Measurements from ENCODE around the gene SKP1. TPM values are rescaled to one million over a fixed set of nuclear protein-coding genes. Genes with fewer than 3 reads are reported as not detected.

The SKP1 gene
- total and polyA plus RNA-seq, 9 of the 15 experiments (the other 6 are each of a cell fraction or from before 2014, with no cell fraction given), result 301 to 2,109 (median 639) TPM

DNA sequence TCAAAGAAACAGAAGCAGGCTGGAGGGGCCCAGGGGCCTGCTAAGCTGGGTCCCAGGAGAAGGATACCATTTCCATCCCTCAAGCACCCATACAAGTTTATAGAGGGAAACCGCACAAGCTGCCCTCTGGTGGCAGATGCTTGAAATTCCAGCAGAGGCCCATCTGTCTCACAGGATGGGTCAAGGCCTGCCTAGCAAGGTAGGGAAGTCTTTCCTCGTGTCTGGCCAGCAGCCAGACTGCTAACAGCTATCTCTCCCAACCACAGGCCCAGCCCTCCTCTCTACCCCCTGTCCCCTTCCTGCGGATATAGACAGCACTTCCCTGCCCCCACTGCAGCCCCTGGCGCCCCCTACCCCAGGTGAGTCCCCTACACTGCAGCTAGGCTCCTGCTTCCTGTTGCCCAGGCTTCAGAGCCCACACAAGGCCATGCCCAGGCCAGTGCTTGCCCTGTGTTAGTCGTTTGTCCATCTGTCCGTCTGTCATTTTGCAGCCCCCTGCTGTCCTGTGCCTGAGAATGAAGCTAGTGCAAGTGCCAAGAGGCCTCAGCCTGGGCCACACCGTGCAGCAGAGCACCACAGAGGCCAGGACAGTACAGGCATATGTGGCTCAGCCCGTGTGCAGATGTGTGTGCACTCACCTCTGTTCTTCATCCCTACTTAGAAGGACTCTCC is 36.1 kb downstream of the SKP1 start (continued):
- TF ChIP-seq, protein P1, sequence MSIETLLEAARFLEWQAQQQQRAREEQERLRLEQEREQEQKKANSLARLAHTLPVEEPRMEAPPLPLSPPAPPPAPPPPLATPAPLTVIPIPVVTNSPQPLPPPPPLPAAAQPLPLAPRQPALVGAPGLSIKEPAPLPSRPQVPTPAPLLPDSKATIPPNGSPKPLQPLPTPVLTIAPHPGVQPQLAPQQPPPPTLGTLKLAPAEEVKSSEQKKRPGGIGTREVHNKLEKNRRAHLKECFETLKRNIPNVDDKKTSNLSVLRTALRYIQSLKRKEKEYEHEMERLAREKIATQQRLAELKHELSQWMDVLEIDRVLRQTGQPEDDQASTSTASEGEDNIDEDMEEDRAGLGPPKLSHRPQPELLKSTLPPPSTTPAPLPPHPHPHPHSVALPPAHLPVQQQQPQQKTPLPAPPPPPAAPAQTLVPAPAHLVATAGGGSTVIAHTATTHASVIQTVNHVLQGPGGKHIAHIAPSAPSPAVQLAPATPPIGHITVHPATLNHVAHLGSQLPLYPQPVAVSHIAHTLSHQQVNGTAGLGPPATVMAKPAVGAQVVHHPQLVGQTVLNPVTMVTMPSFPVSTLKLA (conservative IDR thresholded peaks at IDR 0.05), result no peak; a peak in 2 of 4 replicates
- TF ChIP-seq COPS2 (conservative IDR thresholded peaks at IDR 0.05) (no peak), CBFA2T3 (IDR thresholded peaks at IDR 0.05) (peak; percentile 72), TOE1 (IDR thresholded peaks at IDR 0.05; ENCODE audit: borderline replicate concordance) (no peak), TOE1 (CRISPR knock-in tag; IDR thresholded peaks at IDR 0.05; ENCODE audit: borderline replicate concordance, low read depth) (no peak), NCOA2 (IDR thresholded peaks at IDR 0.05; ENCODE audit: partially characterized antibody in 2 of 2) (no peak), NFE2 (IDR thresholded peaks at IDR 0.05; ENCODE audit: low read depth) (no peak), TSC22D4 (tag; IDR thresholded peaks at IDR 0.05) (no peak), DPF2 (IDR thresholded peaks at IDR 0.05) (peak; percentile 80), ZNF707 (CRISPR knock-in tag; conservative IDR thresholded peaks at IDR 0.05) (no peak), ZNF121 (CRISPR knock-in tag; conservative IDR thresholded peaks at IDR 0.05) (no peak), TFAM (CRISPR knock-in tag; conservative IDR thresholded peaks at IDR 0.05) (no peak), TCFL5 (CRISPR knock-in tag; conservative IDR thresholded peaks at IDR 0.05) (no peak), ZNF124 (CRISPR knock-in tag; IDR thresholded peaks at IDR 0.05) (no peak), RCOR1 (IDR thresholded peaks at IDR 0.05; ENCODE audit: borderline replicate concordance in 1 of 2, low read depth in 2 of 2, low read length in 2 of 2) (peak in 1 of 2 experiments; percentile 87; a peak in 2 of 4 replicates), SMC3 (conservative IDR thresholded peaks at IDR 0.05; ENCODE audit: insufficient read depth, low read depth, low read length) (peak; percentile 79), ZC3H8 (IDR thresholded peaks at IDR 0.05) (no peak), GTF2F1 (IDR thresholded peaks at IDR 0.05; ENCODE audit: low read depth, low read length) (no peak), LCOR (CRISPR knock-in tag; IDR thresholded peaks at IDR 0.05) (no peak), BDP1 (IDR thresholded peaks at IDR 0.05; ENCODE audit: insufficient read depth, insufficient read length) (no peak)
- TF ChIP-seq, protein P2, sequence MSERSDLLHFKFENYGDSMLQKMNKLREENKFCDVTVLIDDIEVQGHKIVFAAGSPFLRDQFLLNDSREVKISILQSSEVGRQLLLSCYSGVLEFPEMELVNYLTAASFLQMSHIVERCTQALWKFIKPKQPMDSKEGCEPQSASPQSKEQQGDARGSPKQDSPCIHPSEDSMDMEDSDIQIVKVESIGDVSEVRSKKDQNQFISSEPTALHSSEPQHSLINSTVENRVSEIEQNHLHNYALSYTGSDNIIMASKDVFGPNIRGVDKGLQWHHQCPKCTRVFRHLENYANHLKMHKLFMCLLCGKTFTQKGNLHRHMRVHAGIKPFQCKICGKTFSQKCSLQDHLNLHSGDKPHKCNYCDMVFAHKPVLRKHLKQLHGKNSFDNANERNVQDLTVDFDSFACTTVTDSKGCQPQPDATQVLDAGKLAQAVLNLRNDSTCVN (CRISPR knock-in tag; IDR thresholded peaks at IDR 0.05), result no peak
- TF ChIP-seq, protein P3, sequence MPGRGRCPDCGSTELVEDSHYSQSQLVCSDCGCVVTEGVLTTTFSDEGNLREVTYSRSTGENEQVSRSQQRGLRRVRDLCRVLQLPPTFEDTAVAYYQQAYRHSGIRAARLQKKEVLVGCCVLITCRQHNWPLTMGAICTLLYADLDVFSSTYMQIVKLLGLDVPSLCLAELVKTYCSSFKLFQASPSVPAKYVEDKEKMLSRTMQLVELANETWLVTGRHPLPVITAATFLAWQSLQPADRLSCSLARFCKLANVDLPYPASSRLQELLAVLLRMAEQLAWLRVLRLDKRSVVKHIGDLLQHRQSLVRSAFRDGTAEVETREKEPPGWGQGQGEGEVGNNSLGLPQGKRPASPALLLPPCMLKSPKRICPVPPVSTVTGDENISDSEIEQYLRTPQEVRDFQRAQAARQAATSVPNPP (IDR thresholded peaks at IDR 0.05; ENCODE audit: borderline replicate concordance, insufficient read depth, insufficient read length), result no peak
- TF ChIP-seq, protein P4, sequence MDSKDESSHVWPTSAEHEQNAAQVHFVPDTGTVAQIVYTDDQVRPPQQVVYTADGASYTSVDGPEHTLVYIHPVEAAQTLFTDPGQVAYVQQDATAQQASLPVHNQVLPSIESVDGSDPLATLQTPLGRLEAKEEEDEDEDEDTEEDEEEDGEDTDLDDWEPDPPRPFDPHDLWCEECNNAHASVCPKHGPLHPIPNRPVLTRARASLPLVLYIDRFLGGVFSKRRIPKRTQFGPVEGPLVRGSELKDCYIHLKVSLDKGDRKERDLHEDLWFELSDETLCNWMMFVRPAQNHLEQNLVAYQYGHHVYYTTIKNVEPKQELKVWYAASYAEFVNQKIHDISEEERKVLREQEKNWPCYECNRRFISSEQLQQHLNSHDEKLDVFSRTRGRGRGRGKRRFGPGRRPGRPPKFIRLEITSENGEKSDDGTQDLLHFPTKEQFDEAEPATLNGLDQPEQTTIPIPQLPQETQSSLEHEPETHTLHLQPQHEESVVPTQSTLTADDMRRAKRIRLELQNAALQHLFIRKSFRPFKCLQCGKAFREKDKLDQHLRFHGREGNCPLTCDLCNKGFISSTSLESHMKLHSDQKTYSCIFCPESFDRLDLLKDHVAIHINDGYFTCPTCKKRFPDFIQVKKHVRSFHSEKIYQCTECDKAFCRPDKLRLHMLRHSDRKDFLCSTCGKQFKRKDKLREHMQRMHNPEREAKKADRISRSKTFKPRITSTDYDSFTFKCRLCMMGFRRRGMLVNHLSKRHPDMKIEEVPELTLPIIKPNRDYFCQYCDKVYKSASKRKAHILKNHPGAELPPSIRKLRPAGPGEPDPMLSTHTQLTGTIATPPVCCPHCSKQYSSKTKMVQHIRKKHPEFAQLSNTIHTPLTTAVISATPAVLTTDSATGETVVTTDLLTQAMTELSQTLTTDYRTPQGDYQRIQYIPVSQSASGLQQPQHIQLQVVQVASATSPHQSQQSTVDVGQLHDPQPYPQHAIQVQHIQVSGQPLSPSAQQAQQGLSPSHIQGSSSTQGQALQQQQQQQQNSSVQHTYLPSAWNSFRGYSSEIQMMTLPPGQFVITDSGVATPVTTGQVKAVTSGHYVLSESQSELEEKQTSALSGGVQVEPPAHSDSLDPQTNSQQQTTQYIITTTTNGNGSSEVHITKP (IDR thresholded peaks at IDR 0.05; ENCODE audit: partially characterized antibody), result no peak

Measured in K562 (cell line).